OCI-LY3 (cell line): Measurements from ENCODE around the gene ERC2.

ENCODE experiments used
- EZH2phosphoT487 ChIP-seq: fragments of 200-600 bp; shearing (Covaris generic); IDR thresholded peaks from 2 replicates; pipeline ENCODE4 v1.6.1; 2018; ENCODE audit warnings: antibody characterized with exemption, mixed run types, low read depth
- TF ChIP-seq, protein P1 (sequence below): fragments of 200-600, 300-600 bp; sonication (generic); IDR thresholded peaks from 2 replicates; pipeline ENCODE4 v1.5.1; 2014; ENCODE audit warnings: antibody characterized with exemption, low read length, low read depth

DNA sequence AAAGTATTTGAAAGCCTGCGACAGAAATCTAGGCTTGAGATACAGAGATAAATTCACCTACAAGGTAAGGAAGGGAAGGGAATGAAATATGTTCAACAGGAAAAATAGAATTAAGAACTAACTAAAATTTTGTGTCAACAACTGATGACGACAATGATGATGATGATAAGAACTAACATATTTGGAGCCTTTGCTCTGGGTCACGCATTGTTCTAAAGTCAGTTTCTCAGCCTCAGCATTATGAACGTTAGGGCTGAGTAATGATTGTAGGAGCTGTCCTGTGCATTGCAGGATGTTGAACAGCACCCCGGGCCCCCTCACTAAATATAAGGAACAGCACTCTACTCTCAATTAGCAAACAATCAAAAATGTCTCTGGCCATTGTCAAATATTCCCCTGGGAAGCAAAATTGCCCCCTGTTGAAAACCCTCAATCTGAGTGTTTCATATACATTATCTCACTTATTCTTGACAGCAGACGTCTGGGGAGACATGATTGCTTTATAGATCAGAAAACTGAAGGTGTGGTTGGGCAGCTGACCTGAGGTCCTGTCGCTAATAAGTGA, 88.5 kb downstream of the ERC2 start:
- TF ChIP-seq, protein P1, sequence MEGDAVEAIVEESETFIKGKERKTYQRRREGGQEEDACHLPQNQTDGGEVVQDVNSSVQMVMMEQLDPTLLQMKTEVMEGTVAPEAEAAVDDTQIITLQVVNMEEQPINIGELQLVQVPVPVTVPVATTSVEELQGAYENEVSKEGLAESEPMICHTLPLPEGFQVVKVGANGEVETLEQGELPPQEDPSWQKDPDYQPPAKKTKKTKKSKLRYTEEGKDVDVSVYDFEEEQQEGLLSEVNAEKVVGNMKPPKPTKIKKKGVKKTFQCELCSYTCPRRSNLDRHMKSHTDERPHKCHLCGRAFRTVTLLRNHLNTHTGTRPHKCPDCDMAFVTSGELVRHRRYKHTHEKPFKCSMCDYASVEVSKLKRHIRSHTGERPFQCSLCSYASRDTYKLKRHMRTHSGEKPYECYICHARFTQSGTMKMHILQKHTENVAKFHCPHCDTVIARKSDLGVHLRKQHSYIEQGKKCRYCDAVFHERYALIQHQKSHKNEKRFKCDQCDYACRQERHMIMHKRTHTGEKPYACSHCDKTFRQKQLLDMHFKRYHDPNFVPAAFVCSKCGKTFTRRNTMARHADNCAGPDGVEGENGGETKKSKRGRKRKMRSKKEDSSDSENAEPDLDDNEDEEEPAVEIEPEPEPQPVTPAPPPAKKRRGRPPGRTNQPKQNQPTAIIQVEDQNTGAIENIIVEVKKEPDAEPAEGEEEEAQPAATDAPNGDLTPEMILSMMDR: no peak
- no peak for TF ChIP-seq EZH2phosphoT487
